ENCODE results near the gene ELMOD3.

- no peak for TF ChIP-seq CTCF (IDR thresholded peaks at IDR 0.05 in 8 of 11, conservative IDR thresholded peaks at IDR 0.05 in 3 of 11)
- no peak for TF ChIP-seq POLR2A (IDR thresholded peaks at IDR 0.05)
Measured at GRCh38 chr2:85429924-85430289, 75.3 kb downstream of the ELMOD3 start.
